ENCODE measurements around the gene AHSP.
"Not testable (repeated sequence)": the region's sequence is repeated elsewhere in the genome, so short reads cannot be mapped to it uniquely, and the experiment has no call there.

- not testable (repeated sequence) for TF ChIP-seq CTCF (IDR thresholded peaks at IDR 0.05; ENCODE audit: low read depth, low read length); EZH2phosphoT487 (IDR thresholded peaks at IDR 0.05; ENCODE audit: low read depth)
Measured at GRCh38 chr16:31503555-31503954, 24.1 kb upstream of the AHSP start.
